GM18499 (cell line): ENCODE results near the gene EPHB1.

Source experiments
- ATAC-seq: cut with Tn5 transposase; IDR thresholded peaks from one replicate; pipeline ENCODE4 v1.9.1; 2021; ENCODE audit warnings: moderate number of reproducible peaks; ENCODE audit not compliant: insufficient read depth, unreplicated experiment

The EPHB1 gene

GRCh38 chr3:135068011-135068410 is 273.0 kb downstream of the EPHB1 start:
- no peak for ATAC-seq

GRCh38 chr3:135069406-135069805 is 274.3 kb downstream of the EPHB1 start:
- no peak for ATAC-seq

- no peak for ATAC-seq
Observed at GRCh38 chr3:135071483-135071882, 276.4 kb downstream of the EPHB1 start.

DNA sequence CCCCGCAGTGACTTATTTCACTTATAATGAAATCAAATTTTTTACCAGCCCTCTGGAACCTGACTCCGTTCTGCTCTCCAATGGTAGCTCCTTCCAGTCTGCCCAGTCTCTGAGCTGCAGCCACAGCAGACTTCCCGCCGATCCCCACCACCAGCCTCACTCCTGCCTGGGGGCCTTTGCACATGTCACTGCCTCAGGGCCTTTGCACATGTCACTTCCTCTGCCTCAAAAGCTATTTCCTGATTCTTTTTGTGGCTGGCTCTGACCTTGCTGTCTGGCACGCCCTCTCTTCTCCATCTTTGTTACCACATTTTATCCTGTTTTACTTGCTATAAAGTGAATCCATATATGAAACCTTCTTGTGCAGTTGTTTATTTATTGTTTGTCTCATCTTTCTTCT is 277.4 kb downstream of the EPHB1 start:
- ATAC-seq = no peak

DNA sequence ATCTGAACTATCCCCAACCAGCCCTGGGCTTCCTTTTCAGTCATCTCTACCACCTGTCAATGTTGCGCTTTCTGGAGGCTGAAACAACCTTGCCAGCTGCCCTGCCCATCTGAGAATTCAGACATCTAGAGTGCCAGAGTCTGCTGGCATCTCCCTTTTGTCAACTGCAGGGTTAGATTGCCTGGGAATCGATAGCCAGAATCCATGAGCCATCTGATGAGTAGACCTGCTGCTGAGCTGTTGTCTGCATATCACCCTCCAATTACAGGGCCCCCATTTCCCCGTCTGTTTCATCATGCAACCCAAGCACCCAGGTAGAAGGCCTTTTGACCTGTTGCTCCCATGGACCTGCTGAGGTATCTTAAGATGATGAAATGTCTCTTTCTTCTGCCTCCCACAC is 280.1 kb downstream of the EPHB1 start:
- no peak for ATAC-seq

DNA sequence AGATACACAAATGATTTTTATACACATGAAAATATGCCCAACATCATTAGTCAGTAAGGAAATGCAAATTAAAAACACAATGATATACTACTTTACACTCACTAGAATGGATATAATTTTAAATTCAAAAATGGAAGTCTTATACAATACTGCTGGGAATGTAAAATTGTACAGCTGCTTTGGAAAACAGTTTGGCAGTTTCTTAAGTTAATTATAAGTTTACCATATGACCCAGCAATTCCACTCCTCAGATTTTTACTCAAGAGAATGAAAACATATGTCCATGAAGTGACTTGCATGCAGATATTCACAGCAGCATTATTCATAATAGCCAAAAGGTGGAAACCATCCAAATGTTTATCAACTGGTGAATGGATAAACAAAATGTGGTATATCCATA is 281.3 kb downstream of the EPHB1 start:
- ATAC-seq = no peak

DNA sequence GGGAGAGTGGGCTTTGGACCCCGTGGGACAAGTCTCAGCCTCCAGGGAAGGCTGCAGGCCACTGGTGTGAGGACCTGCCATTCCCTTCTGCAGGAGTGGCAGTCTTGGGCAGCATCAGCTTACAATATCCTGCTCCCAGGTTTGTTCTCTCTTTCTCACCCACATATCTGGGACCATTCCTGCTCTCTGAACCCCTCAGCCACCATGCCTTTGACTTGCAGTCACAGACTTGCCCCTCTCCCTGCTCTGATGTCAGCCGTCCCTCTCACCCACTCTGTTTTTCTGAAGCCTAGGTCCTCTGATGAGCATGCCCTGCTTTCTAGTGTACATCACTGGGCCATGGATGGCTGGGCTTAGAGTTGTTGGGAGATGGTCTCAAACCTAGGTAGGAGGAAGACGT is 282.1 kb downstream of the EPHB1 start:
- no peak for ATAC-seq

GRCh38 chr3:135078283-135078682 is 283.2 kb downstream of the EPHB1 start:
- ATAC-seq = no peak

- no peak for ATAC-seq
Observed at GRCh38 chr3:135079095-135079494, 284.0 kb downstream of the EPHB1 start.

GRCh38 chr3:135081451-135081850 is 286.4 kb downstream of the EPHB1 start:
- no peak for ATAC-seq

DNA sequence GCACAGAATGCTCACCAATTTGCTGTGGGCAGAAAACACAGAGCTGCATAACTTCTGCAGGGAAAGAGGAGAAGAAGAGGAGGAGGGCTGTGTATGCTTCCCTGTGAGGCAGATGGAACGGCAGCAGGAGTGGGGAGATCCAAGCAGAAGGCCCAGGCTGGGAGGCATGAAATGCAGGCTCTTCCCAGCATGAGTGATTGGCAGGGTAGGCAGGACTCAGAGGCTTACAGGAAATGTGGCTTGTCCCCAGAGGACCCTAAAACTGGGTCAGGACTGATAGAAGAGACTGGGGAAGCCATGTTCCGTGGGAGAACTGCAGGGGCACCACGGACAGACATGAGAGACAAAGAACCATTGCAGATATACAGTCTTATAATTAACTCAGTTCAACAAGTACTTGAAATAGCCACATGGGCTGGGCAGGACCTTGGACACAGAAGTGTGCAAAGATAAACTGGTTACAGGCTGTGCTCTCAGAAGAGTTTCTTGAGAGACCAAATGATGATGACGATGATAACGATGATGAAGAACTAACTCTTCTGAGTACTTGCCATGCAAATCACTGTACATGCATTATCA is 286.9 kb downstream of the EPHB1 start:
- ATAC-seq = no peak

DNA sequence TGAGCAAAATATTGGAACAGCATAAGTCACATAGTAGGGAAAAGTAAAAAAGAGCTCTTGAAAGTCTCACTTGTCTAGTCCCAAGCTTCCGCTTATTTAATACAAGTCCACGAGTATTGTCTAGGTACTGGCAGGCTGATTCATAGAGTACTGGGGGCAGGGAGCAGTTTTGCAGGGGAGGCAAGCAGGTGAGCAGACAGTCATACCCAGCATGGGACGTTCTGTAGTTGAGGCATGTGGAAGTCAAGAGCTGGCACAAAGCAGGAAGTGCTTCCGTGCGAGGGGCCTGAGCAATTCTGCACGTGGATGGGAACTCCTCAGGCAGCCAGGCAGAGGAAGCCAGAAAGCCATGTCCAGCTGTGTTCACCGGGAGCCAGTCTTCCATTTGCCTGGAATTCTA is 287.6 kb downstream of the EPHB1 start:
- ATAC-seq = no peak

DNA sequence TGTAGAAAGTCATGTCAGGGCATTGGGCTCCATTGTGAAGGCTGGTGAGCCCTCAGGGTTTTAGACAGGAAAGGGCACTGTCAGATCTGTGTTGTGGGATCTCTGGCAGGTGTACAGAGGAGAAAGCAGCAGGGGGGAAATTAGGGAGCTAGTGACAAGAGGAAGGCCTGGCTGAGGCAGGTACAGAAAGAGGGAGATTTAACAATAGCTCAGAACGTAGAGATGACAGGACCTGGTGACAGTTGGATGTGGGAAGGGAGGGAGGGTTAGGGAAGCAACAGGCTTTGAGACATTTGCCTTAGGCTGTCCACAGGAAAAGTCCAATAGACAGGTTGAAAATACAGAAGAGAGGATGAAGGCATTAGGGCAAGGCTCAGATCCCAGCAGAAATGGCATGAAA is 288.1 kb downstream of the EPHB1 start:
- no peak for ATAC-seq

GRCh38 chr3:135083756-135084155 is 288.7 kb downstream of the EPHB1 start:
- no peak for ATAC-seq

GRCh38 chr3:135084405-135084804 is 289.3 kb downstream of the EPHB1 start:
- no peak for ATAC-seq

DNA sequence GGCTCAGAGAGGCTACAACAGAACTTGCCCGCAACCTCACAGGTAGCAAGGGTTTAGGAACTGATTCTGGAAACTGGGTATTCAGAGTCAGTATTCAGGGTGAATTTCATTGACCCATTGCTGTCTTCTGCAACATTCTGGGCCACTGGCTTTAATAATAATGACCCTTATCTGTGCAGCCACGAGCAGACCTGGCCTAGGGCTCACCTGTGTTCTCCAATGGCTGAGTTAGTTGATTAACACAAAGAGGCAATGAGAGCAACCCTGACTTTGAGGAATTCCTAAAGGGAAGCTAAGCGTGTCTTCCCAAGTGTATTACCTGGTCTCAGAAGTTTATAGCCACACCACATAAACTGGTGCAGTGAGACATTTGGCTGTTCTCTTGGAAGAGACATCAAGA is 289.9 kb downstream of the EPHB1 start:
- no peak for ATAC-seq

DNA sequence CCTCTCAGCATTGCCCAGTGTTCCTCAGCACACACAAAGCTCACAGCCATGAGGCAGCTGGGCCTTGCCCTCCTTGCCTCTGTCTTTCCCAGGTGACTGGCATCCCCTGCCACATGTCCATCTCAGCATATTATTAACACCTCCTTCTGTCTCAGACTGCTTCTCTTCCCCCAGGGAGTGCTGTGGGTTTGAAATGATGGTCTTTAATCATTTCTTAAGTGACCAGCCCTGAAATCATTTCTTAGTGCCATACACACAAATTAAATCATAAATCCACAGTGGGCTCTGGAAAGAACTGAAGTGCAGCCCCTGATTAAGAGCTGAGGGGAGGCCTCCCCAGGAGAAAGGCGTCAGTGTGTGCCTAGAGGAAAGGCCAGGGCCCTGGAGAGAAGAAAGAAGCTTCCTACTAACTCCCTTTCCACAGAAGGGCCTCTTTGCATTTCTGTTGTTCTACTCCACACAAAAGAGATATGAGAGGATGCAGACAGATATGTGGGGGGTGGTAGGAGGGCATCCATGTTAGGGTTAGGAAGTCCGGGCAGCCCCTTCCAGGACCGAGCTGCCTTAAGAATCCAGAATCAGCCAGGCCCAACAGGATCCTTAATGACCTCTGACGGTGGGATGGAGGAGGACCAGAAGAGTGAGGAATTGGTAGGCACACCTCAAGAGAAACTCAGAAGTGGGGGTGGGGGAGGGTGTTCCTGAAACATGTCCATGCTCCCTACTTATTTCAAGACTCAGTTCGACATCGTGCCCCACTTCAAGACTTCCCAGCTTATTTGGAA is 290.8 kb downstream of the EPHB1 start:
- no peak for ATAC-seq

DNA sequence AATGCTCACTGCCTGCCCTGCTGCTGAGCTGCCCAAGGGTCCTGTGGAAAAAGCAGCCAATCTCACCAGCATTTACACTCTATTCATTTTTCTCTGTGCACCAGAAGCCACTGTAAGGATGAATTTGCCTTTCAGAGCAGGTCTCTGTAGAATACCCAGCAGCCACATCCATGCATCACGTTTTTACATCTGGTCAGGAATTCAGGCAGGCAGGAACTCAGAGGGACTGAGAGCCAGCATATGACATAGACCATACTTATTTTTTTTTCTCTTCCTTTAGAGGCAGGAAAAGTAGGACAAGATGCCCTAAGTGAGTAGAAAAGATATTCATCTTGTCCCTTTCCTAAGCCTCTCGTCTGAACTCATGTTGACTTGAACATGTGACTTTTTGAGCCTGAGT is 292.7 kb downstream of the EPHB1 start:
- ATAC-seq = no peak

DNA sequence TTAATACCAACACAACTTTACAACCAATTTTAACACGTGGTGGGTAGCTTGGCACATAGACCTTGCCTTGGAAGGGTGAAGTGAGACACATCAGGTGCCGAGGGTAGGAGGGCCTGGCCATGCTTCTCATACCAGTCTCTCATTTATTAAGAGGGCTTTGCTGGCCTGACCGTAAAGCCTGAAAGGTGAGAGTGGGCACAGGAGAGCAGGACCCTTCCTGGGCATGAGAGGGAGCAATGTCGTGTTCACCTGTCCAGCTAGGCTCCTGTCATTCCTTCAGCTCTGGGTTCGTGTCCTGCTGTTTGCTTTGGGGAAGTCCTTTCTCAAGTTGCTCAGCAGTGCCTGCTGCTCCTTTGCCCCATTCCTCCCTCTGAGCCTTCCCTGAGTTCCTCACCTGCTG is 294.4 kb downstream of the EPHB1 start:
- ATAC-seq = no peak

DNA sequence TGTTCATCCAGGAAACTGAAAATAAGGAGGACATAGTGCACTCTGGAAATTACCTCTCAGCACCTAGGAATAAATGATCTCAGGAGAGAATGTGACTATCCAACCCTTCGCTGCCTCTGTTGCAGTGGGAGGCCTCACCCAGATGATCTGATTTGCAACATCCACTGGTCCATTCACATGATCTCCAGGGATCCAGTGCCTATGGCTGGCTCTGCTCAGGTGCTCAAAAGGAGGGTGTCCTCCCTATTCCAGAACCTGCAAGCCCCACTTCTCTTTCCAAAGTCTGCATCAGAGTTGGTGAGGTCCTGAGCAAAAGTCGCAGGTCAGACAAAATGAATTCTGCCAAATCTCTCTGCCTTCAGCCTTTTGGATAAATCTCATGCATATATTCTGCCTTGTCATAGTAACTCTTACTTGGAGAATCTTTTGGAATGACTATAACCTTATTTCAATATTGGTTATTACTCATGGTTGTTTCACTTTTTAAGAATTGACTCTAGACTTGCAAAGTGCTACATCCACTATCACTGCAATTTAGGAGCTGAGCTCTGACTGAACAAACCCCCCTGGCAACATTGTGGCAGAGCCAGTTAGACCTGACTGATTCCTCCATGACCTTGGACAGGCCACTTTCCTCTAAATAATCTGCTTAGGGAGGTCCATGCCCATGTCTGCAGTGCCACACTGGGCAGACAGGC is 295.1 kb downstream of the EPHB1 start:
- ATAC-seq = no peak

DNA sequence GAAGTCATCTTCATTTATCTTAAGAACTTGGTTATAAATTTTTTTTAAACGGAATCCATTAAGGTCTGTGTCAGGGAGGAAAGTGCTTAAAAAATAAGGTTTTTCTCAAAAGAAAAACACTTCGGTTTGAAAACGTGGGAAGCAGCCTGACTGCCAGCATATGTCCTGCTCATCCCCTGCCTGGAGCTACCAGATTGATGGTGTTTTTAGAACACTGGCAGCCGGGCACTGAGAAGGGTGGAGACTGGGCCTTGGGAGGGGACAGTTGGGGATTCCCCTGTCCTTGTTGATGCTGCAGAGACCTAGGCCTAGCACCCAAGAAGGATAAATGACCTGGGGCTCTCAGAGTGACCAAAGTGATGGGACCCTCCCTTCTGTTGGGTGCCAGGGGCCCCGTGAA is 296.9 kb downstream of the EPHB1 start:
- ATAC-seq = no peak

- ATAC-seq = no peak
Observed at GRCh38 chr3:135093121-135093520, 298.1 kb downstream of the EPHB1 start.
